ENCODE results near the gene HDC.

- TF ChIP-seq CTCF (IDR thresholded peaks at IDR 0.05; ENCODE audit: low read length) (no peak), EZH2phosphoT487 (IDR thresholded peaks at IDR 0.05; ENCODE audit: low read length) (no peak)
Measured at GRCh38 chr15:50262533-50262932, 3.0 kb downstream of the HDC start.

Measured in MM.1S (cell line).